DND-41 (cell line): Measurements from ENCODE around the gene CCSER2.

Source experiments
- CTCF ChIP-seq: IDR thresholded peaks from 2 replicates; pipeline ENCODE4 v1.5.1; 2012; ENCODE audit warnings: borderline replicate concordance, low read length, moderate library complexity, mild to moderate bottlenecking; ENCODE audit not compliant: poor library complexity, severe bottlenecking; ENCODE audit errors: extremely low read depth
- EZH2 ChIP-seq: IDR thresholded peaks from 3 replicates; pipeline ENCODE4 v1.6.1; 2012; ENCODE audit warnings: borderline replicate concordance, low read depth, mild to moderate bottlenecking, moderate library complexity, low read length, inconsistent platforms; ENCODE audit not compliant: severe bottlenecking

GRCh38 chr10:84404783-84405182 lies 76.4 kb downstream of the CCSER2 start:
- TF ChIP-seq CTCF (no peak), EZH2 (no peak)
